ENCODE results near the gene CLPTM1. TPM values are rescaled to one million over a fixed set of nuclear protein-coding genes. Genes with fewer than 3 reads are reported as not detected.

CLPTM1 gene
- total RNA-seq: 51.7 and 56.2 TPM in 2 replicates

GRCh38 chr19:44954649-44955504 lies at the start of gene CLPTM1:
Gene CLPTM1, plus strand, starts transcription at chr19:44955380. Its CDS starts 16 bp downstream, at chr19:44955396.

GRCh38 chr19:44905437-44906160 lies 49.6 kb upstream of the CLPTM1 start, which contains the start of gene APOE:
Gene APOE, plus strand, starts transcription at chr19:44905796. Its CDS starts 829 bp downstream, at chr19:44906625.

GRCh38 chr19:44914433-44915206 lies 40.6 kb upstream of the CLPTM1 start, which contains the start of gene APOC1:
Gene APOC1, plus strand, starts transcription at chr19:44914608. Its CDS starts 284 bp downstream, at chr19:44914892.

GRCh38 chr19:44942067-44942571 lies 13.1 kb upstream of the CLPTM1 start, which contains the start of gene APOC4:
Gene APOC4, plus strand, starts transcription at chr19:44942237. Its CDS starts 41 bp downstream, at chr19:44942278.

GRCh38 chr19:45001087-45001739 lies 46.0 kb downstream of the CLPTM1 start, which contains the start of gene RELB:
Gene RELB, plus strand, starts transcription at chr19:45001464. Its CDS starts 116 bp downstream, at chr19:45001580.

GRCh38 chr19:45038931-45039893 lies 84.0 kb downstream of the CLPTM1 start, which contains the start of gene CLASRP:
Gene CLASRP, plus strand, starts transcription at chr19:45039045. Its CDS starts 1,168 bp downstream, at chr19:45040213.

Other genes starting within 250 kb of the CLPTM1 start
- gene BCL3, start 206.7 kb upstream of the CLPTM1 start, total RNA-seq: 9.2 and 9.6 TPM in 2 replicates
- not detected in 2 replicates for gene CBLC, start 177.5 kb upstream of the CLPTM1 start, total RNA-seq
- gene BCAM, start 146.3 kb upstream of the CLPTM1 start, total RNA-seq: 9.3 and 20.2 TPM in 2 replicates
- gene NECTIN2, start 109.1 kb upstream of the CLPTM1 start, total RNA-seq: 95.6 and 115 TPM in 2 replicates
- 43.4 and 64.6 TPM in 2 replicates for gene TOMM40, start 64.1 kb upstream of the CLPTM1 start, total RNA-seq
- 2.3 and 8.9 TPM in 2 replicates for gene APOE, start 49.6 kb upstream of the CLPTM1 start, total RNA-seq
- 0.59 TPM in 1 of 2 replicates, not detected in the other for gene APOC1, start 40.8 kb upstream of the CLPTM1 start, total RNA-seq
- not detected in 2 replicates for gene APOC4, start 13.1 kb upstream of the CLPTM1 start, total RNA-seq
- gene APOC2, start 9.3 kb upstream of the CLPTM1 start, total RNA-seq: not detected in 2 replicates
- 11.0 and 19.2 TPM in 2 replicates for gene RELB, start 46.1 kb downstream of the CLPTM1 start, total RNA-seq
- 16.9 and 19.1 TPM in 2 replicates for gene CLASRP, start 83.7 kb downstream of the CLPTM1 start, total RNA-seq
- 0.32 TPM in 1 of 2 replicates, not detected in the other for gene ZNF296, start 121.1 kb downstream of the CLPTM1 start, total RNA-seq
- gene GEMIN7, start 123.9 kb downstream of the CLPTM1 start, total RNA-seq: 20.9 and 25.2 TPM in 2 replicates
- gene PPP1R37, start 137.8 kb downstream of the CLPTM1 start, total RNA-seq: 25.8 and 26.7 TPM in 2 replicates
- gene NKPD1, start 205.6 kb downstream of the CLPTM1 start, total RNA-seq: under 0.01 and 0.51 TPM in 2 replicates
- gene TRAPPC6A, start 222.9 kb downstream of the CLPTM1 start, total RNA-seq: 2.8 and 5.0 TPM in 2 replicates
- 5.5 and 7.4 TPM in 2 replicates for gene BLOC1S3, start 223.4 kb downstream of the CLPTM1 start, total RNA-seq

All from smooth muscle cell of the umbilical artery (primary cell).